ENCODE results near the gene TMEM91.

The TMEM91 gene

GRCh38 chr19:41431426-41432386 is 55.4 kb downstream of the TMEM91 start:
- no peak for DNase-seq (ENCODE audit: low spot score)

DNA sequence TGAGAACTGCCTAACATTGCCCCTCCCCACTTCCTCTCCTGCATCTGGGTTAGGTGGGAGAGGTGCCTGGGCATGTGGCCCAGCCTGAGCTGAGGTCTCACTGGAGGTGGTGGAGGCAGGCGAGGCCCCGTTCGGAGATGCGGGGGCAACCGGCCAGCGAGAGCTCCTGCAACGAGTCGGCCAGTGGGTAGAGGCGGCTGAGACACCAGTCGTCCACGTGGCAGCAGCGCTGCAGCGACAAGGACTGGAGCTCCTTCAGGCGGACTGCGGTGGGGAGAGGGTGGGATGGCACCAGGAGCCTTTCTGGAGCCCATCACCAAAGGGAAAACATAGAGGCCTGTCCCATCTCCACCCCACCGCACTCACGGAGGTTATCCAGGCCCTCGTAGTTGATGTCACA is 56.8 kb downstream of the TMEM91 start:
- DNase-seq (ENCODE audit: low spot score) = no peak

Data from CD4-positive, alpha-beta T cell treated with Interleukin-6 at 100 ng/mL for 8 hours (primary cell).